Naive B cell (primary cell): ENCODE data around the gene MARK4. TPM values are rescaled to one million over a fixed set of nuclear protein-coding genes. Genes with fewer than 3 reads are reported as not detected.

ENCODE experiments used
- ATAC-seq, 2 donors: fragments of 150-1000 bp; cut with Tn5 transposase; 2 replicates each; pipeline ENCODE4 v1.10.0; 2021; ENCODE audit warnings: low read depth in 2 of 2, mild to moderate bottlenecking in 2 of 2, moderate library complexity in 2 of 2
- DNase-seq: peaks from one replicate; pipeline ENCODE4 v3.0.0; 2022
- H3K27ac Mint-ChIP-seq, 6 donors: one replicate each; pipeline ENCODE4 v1.8.0; 2020 to 2022; ENCODE audit warnings: mild to moderate bottlenecking in 6 of 6, mixed read lengths in 6 of 6, moderate library complexity in 5 of 6, inconsistent platforms in 2 of 6
- H3K27me3 Mint-ChIP-seq, 3 donors: one replicate each; pipeline ENCODE4 v1.8.0; 2021 to 2022; ENCODE audit warnings: mixed read lengths in 3 of 3, mild to moderate bottlenecking in 1 of 3
- H3K36me3 Mint-ChIP-seq, 2 donors: one replicate each; pipeline ENCODE4 v1.8.0; 2020 to 2022; ENCODE audit warnings: mixed read lengths in 2 of 2, inconsistent platforms in 1 of 2, mild to moderate bottlenecking in 1 of 2
- H3K4me1 Mint-ChIP-seq, 3 donors: one replicate each; pipeline ENCODE4 v1.8.0; 2020 to 2022; ENCODE audit warnings: mixed read lengths in 3 of 3, inconsistent platforms in 1 of 3, mild to moderate bottlenecking in 1 of 3, moderate library complexity in 1 of 3
- H3K4me3 Mint-ChIP-seq, 8 donors: one replicate each; pipeline ENCODE4 v1.8.0; 2020 to 2022; ENCODE audit warnings: mild to moderate bottlenecking in 8 of 8, mixed read lengths in 8 of 8, moderate library complexity in 8 of 8, inconsistent platforms in 2 of 8
- H3K9me3 Mint-ChIP-seq, 7 donors: one replicate each; pipeline ENCODE4 v1.8.0; 2020 to 2022; ENCODE audit warnings: mixed read lengths in 7 of 7, mild to moderate bottlenecking in 5 of 7, inconsistent platforms in 2 of 7, moderate library complexity in 1 of 7
- polyA plus RNA-seq, 6 donors: library from polyadenylated mRNA; unstranded; fragments of 300-500 nt; fragmentation: Illumina TruSeq; gene quantifications; one replicate each; pipeline ENCODE4 v1.2.3, GENCODE V29; 2021; ENCODE audit warnings: low read depth in 6 of 6

Gene MARK4
- polyA plus RNA-seq, 6 donors from 2014 or later: 0.35 to 2.7 (median 0.82) TPM; not detected in 1

- Mint-ChIP-seq H3K36me3 (peaks cover 13 to 49% of the 10 kb centered on the region in 2 donors), H3K27me3 (no peaks in the 10 kb centered on the region), H3K4me1 (no peaks in the 10 kb centered on the region), H3K27ac (no peak overlapping the region), H3K9me3 (peaks cover 0 to 12% (median 8%) of the 10 kb centered on the region in 7 donors), H3K4me3 (no peak overlapping the region)
- DNase-seq: no peak
- ATAC-seq: no peak
Measured at GRCh38 chr19:45290381-45290931, 39.4 kb downstream of the MARK4 start.

GRCh38 chr19:45291834-45292233, 40.8 kb downstream of the MARK4 start:
- peak overlapping the region in 1 of 6 donors; percentile 83 for H3K27ac Mint-ChIP-seq

GRCh38 chr19:45293682-45294081, 42.6 kb downstream of the MARK4 start:
- ATAC-seq (no peak), DNase-seq (no peak)
- Mint-ChIP-seq H3K4me3 (no peak overlapping the region), H3K9me3 (peaks cover 0 to 11% (median 8%) of the 10 kb centered on the region in 7 donors), H3K36me3 (peaks cover 14 to 55% of the 10 kb centered on the region in 2 donors), H3K27me3 (no peaks in the 10 kb centered on the region), H3K27ac (no peak overlapping the region), H3K4me1 (peaks cover 0 to 4% (median 0%) of the 10 kb centered on the region in 3 donors)

More at GRCh38 chr19:45291834-45292233, 40.8 kb downstream of the MARK4 start:
- Mint-ChIP-seq H3K4me3 (peak overlapping the region in 1 of 8 donors; percentile 32), H3K9me3 (peaks cover 0 to 11% (median 8%) of the 10 kb centered on the region in 7 donors), H3K27me3 (no peaks in the 10 kb centered on the region), H3K4me1 (no peaks in the 10 kb centered on the region), H3K36me3 (peaks cover 13 to 50% of the 10 kb centered on the region in 2 donors)
- DNase-seq: no peak
- ATAC-seq: no peak

GRCh38 chr19:45294291-45295029, 43.4 kb downstream of the MARK4 start:
- H3K4me1 Mint-ChIP-seq: peaks cover 0 to 4% (median 0%) of the 10 kb centered on the region in 3 donors
- no peak for DNase-seq
- peaks cover 17 to 50% of the 10 kb centered on the region in 2 donors for H3K36me3 Mint-ChIP-seq
- H3K9me3 Mint-ChIP-seq: peaks cover 0 to 11% (median 8%) of the 10 kb centered on the region in 7 donors
- no peak overlapping the region for H3K4me3 Mint-ChIP-seq
- H3K27ac Mint-ChIP-seq: no peak overlapping the region
- ATAC-seq: no peak
- no peaks in the 10 kb centered on the region for H3K27me3 Mint-ChIP-seq

GRCh38 chr19:45295873-45296272, 44.8 kb downstream of the MARK4 start:
- Mint-ChIP-seq H3K27ac (no peak overlapping the region), H3K4me3 (no peak overlapping the region), H3K27me3 (no peaks in the 10 kb centered on the region), H3K4me1 (peaks cover 0 to 4% (median 0%) of the 10 kb centered on the region in 3 donors), H3K36me3 (peaks cover 26 to 55% of the 10 kb centered on the region in 2 donors), H3K9me3 (peaks cover 0 to 11% (median 8%) of the 10 kb centered on the region in 7 donors)
- ATAC-seq (no peak), DNase-seq (no peak)

- Mint-ChIP-seq H3K9me3 (peaks cover 0 to 11% (median 8%) of the 10 kb centered on the region in 7 donors), H3K4me1 (peaks cover 0 to 4% (median 0%) of the 10 kb centered on the region in 3 donors), H3K36me3 (peaks cover 26 to 51% of the 10 kb centered on the region in 2 donors), H3K4me3 (no peak overlapping the region), H3K27ac (no peak overlapping the region), H3K27me3 (no peaks in the 10 kb centered on the region)
- ATAC-seq (no peak), DNase-seq (no peak)
Measured at GRCh38 chr19:45296355-45296754, 45.3 kb downstream of the MARK4 start.

- Mint-ChIP-seq H3K27ac (no peak overlapping the region), H3K9me3 (peaks cover 0 to 6% (median 1%) of the 10 kb centered on the region in 7 donors), H3K4me3 (no peak overlapping the region), H3K27me3 (no peaks in the 10 kb centered on the region), H3K4me1 (peaks cover 0 to 4% (median 0%) of the 10 kb centered on the region in 3 donors), H3K36me3 (peaks cover 26 to 42% of the 10 kb centered on the region in 2 donors)
- DNase-seq (no peak), ATAC-seq (no peak)
Measured at GRCh38 chr19:45297674-45298073, 46.6 kb downstream of the MARK4 start.

DNA sequence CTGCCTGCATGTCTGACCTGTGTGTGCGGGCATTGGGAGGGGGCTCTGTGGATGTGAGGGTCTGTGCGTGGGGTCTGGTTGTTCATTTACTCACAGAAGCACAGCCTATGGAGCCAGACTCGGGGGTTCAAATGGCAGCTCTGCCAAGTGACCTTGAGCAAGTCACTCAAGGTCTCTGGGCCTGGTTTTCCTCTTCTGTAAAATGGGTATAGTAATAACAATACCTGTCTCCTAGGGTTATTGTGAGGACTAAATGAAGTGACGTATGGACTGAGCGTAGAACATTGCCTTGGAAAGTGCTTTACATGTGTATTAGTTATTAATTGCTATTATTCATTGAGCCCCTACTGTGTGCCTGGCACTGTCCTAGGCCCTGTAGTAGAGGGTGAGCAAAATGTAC, 47.2 kb downstream of the MARK4 start:
- H3K36me3 Mint-ChIP-seq: peaks cover 26 to 41% of the 10 kb centered on the region in 2 donors
- H3K9me3 Mint-ChIP-seq: peaks cover 0 to 4% (median 0%) of the 10 kb centered on the region in 7 donors
- H3K27ac Mint-ChIP-seq: peak overlapping the region in 3 of 6 donors; percentile 37 to 75 (median 57)
- H3K27me3 Mint-ChIP-seq: no peaks in the 10 kb centered on the region
- H3K4me1 Mint-ChIP-seq: peaks cover 0 to 4% (median 0%) of the 10 kb centered on the region in 3 donors
- ATAC-seq: no peak
- H3K4me3 Mint-ChIP-seq: no peak overlapping the region
- no peak for DNase-seq

GRCh38 chr19:45299719-45300118, 48.6 kb downstream of the MARK4 start:
- H3K4me1 Mint-ChIP-seq: peaks cover 0 to 4% (median 3%) of the 10 kb centered on the region in 3 donors
- H3K9me3 Mint-ChIP-seq: peaks cover 0 to 8% (median 4%) of the 10 kb centered on the region in 7 donors
- H3K4me3 Mint-ChIP-seq: no peak overlapping the region
- DNase-seq (no peak), ATAC-seq (no peak)
- peaks cover 21 to 33% of the 10 kb centered on the region in 2 donors for H3K36me3 Mint-ChIP-seq
- no peaks in the 10 kb centered on the region for H3K27me3 Mint-ChIP-seq
- peak overlapping the region in 1 of 6 donors; percentile 79 for H3K27ac Mint-ChIP-seq

DNA sequence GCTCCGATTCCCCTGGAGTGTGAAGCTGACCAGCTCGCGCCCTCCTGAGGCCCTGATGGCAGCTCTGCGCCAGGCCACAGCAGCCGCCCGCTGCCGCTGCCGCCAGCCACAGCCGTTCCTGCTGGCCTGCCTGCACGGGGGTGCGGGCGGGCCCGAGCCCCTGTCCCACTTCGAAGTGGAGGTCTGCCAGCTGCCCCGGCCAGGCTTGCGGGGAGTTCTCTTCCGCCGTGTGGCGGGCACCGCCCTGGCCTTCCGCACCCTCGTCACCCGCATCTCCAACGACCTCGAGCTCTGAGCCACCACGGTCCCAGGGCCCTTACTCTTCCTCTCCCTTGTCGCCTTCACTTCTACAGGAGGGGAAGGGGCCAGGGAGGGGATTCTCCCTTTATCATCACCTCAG, 51.3 kb downstream of the MARK4 start:
- H3K4me3 Mint-ChIP-seq: no peak overlapping the region
- no peak for DNase-seq
- peaks cover 12 to 26% of the 10 kb centered on the region in 2 donors for H3K36me3 Mint-ChIP-seq
- ATAC-seq: no peak
- H3K27ac Mint-ChIP-seq: no peak overlapping the region
- peaks cover 0 to 8% (median 4%) of the 10 kb centered on the region in 7 donors for H3K9me3 Mint-ChIP-seq
- H3K4me1 Mint-ChIP-seq: peaks cover 0 to 5% (median 0%) of the 10 kb centered on the region in 3 donors
- H3K27me3 Mint-ChIP-seq: no peaks in the 10 kb centered on the region

- Mint-ChIP-seq H3K36me3 (peaks cover 12 to 19% of the 10 kb centered on the region in 2 donors), H3K4me1 (peaks cover 0 to 5% (median 0%) of the 10 kb centered on the region in 3 donors), H3K27ac (peak overlapping the region in 2 of 6 donors; percentile 11 to 53), H3K9me3 (peaks cover 0 to 8% (median 4%) of the 10 kb centered on the region in 7 donors), H3K27me3 (peaks cover 0 to under 1% (median 0%) of the 10 kb centered on the region in 3 donors), H3K4me3 (no peak overlapping the region)
- DNase-seq (no peak), ATAC-seq (no peak)
Measured at GRCh38 chr19:45303269-45304060, 52.4 kb downstream of the MARK4 start.

GRCh38 chr19:45304141-45304926, 53.3 kb downstream of the MARK4 start:
- H3K9me3 Mint-ChIP-seq: peaks cover 0 to 8% (median 4%) of the 10 kb centered on the region in 7 donors
- peak overlapping the region in 2 of 6 donors; percentile 54 to 92 for H3K27ac Mint-ChIP-seq
- peaks cover 0 to 4% (median 0%) of the 10 kb centered on the region in 3 donors for H3K27me3 Mint-ChIP-seq
- H3K36me3 Mint-ChIP-seq: peaks cover 11 to 17% of the 10 kb centered on the region in 2 donors
- peaks cover 0 to 5% (median 0%) of the 10 kb centered on the region in 3 donors for H3K4me1 Mint-ChIP-seq
- ATAC-seq (no peak), DNase-seq (no peak)
- H3K4me3 Mint-ChIP-seq: no peak overlapping the region
